ENCODE results near the gene SASH1.

GRCh38 chr6:148429423-148429822 is 86.8 kb downstream of the SASH1 start:
- no peak for TF ChIP-seq CTCF (IDR thresholded peaks at IDR 0.05; ENCODE audit: borderline replicate concordance, extremely low read depth, low read length, poor library complexity, severe bottlenecking)
- TF ChIP-seq EZH2 (IDR thresholded peaks at IDR 0.05; ENCODE audit: borderline replicate concordance, low read depth, low read length, severe bottlenecking) = no peak
